SIG-M5 treated with dmso at 0.1 percent for 504 hours (cell line): ENCODE measurements around the gene POLG.

ENCODE experiments used
- DNase-seq: peaks from one replicate; lab custom pipeline; 2025; ENCODE audit not compliant: unreplicated experiment; lab: John Stamatoyannopoulos, UW

POLG gene

GRCh38 chr15:89327113-89327512 lies 7.5 kb downstream of the POLG start:
- no peak for DNase-seq

GRCh38 chr15:89326316-89326715 lies 8.3 kb downstream of the POLG start:
- no peak for DNase-seq

- no peak for DNase-seq
These were observed 9.4 kb downstream of the POLG start for GRCh38 chr15:89325039-89325803.

GRCh38 chr15:89323825-89324224 lies 10.8 kb downstream of the POLG start:
- no peak for DNase-seq

GRCh38 chr15:89322822-89323221 lies 11.8 kb downstream of the POLG start:
- no peak for DNase-seq

GRCh38 chr15:89321521-89322410 lies 12.9 kb downstream of the POLG start:
- DNase-seq = no peak

GRCh38 chr15:89320200-89320599 lies 14.4 kb downstream of the POLG start:
- DNase-seq = no peak

- no peak for DNase-seq
These were observed 14.9 kb downstream of the POLG start for GRCh38 chr15:89319678-89320077.

- no peak for DNase-seq
These were observed 17.4 kb downstream of the POLG start for GRCh38 chr15:89317186-89317720.

GRCh38 chr15:89316504-89316903 lies 18.1 kb downstream of the POLG start:
- no peak for DNase-seq

- DNase-seq = no peak
These were observed 19.2 kb downstream of the POLG start for GRCh38 chr15:89315375-89315929.

GRCh38 chr15:89309993-89310392 lies 24.6 kb downstream of the POLG start:
- DNase-seq = no peak

- no peak for DNase-seq
These were observed 26.4 kb downstream of the POLG start for GRCh38 chr15:89308236-89308635.

GRCh38 chr15:89307791-89308190 lies 26.8 kb downstream of the POLG start:
- no peak for DNase-seq

- DNase-seq = no peak
These were observed 27.5 kb downstream of the POLG start for GRCh38 chr15:89307046-89307587.

GRCh38 chr15:89305395-89305794 lies 29.2 kb downstream of the POLG start:
- no peak for DNase-seq

GRCh38 chr15:89303986-89304385 lies 30.6 kb downstream of the POLG start:
- DNase-seq = no peak

GRCh38 chr15:89301304-89302089 lies 33.1 kb downstream of the POLG start:
- no peak for DNase-seq

GRCh38 chr15:89299896-89300295 lies 34.7 kb downstream of the POLG start:
- DNase-seq = no peak

GRCh38 chr15:89293012-89293411 lies 41.6 kb downstream of the POLG start:
- DNase-seq = no peak
